Smooth muscle cell of the brain vasculature (primary cell): Measurements from ENCODE around the gene CDK18.

Experiments
- DNase-seq: peaks from one replicate; pipeline ENCODE4 v3.0.0-alpha.2; 2012; ENCODE audit warnings: low read depth, low spot score

The CDK18 gene

GRCh38 chr1:205569411-205570172, 65.1 kb downstream of the CDK18 start:
- no peak for DNase-seq

GRCh38 chr1:205570173-205570501, 65.7 kb downstream of the CDK18 start:
- DNase-seq = no peak

GRCh38 chr1:205570796-205571537, 66.5 kb downstream of the CDK18 start:
- no peak for DNase-seq

- no peak for DNase-seq
Observed at GRCh38 chr1:205571747-205572146, 67.3 kb downstream of the CDK18 start.

- no peak for DNase-seq
Observed at GRCh38 chr1:205572421-205572820, 68.0 kb downstream of the CDK18 start.

GRCh38 chr1:205575294-205575885, 70.9 kb downstream of the CDK18 start:
- DNase-seq = no peak

- no peak for DNase-seq
Observed at GRCh38 chr1:205576011-205576410, 71.5 kb downstream of the CDK18 start.

- DNase-seq = no peak
Observed at GRCh38 chr1:205576805-205577761, 72.6 kb downstream of the CDK18 start.

GRCh38 chr1:205577874-205578658, 73.6 kb downstream of the CDK18 start:
- no peak for DNase-seq

- DNase-seq = no peak
Observed at GRCh38 chr1:205578780-205579571, 74.5 kb downstream of the CDK18 start.

- no peak for DNase-seq
Observed at GRCh38 chr1:205579711-205580110, 75.2 kb downstream of the CDK18 start.

GRCh38 chr1:205580140-205580922, 75.9 kb downstream of the CDK18 start:
- DNase-seq = no peak

- DNase-seq = no peak
Observed at GRCh38 chr1:205580923-205581180, 76.4 kb downstream of the CDK18 start.

GRCh38 chr1:205581321-205581980, 77.0 kb downstream of the CDK18 start:
- DNase-seq = no peak

- DNase-seq = no peak
Observed at GRCh38 chr1:205582046-205582445, 77.6 kb downstream of the CDK18 start.
